ENCODE results near the gene CHRNB2. TPM values are rescaled to one million over a fixed set of nuclear protein-coding genes. Genes with fewer than 3 reads are reported as not detected.
A peak's percentile ranks its signal among the peaks of the same experiment; 100 is the strongest.

CHRNB2 gene
- total and polyA plus RNA-seq, 2 of the 8 experiments (the other 6 are each of a cell fraction or from before 2014, with no cell fraction given) = 3.1 to 4.1 TPM

DNA sequence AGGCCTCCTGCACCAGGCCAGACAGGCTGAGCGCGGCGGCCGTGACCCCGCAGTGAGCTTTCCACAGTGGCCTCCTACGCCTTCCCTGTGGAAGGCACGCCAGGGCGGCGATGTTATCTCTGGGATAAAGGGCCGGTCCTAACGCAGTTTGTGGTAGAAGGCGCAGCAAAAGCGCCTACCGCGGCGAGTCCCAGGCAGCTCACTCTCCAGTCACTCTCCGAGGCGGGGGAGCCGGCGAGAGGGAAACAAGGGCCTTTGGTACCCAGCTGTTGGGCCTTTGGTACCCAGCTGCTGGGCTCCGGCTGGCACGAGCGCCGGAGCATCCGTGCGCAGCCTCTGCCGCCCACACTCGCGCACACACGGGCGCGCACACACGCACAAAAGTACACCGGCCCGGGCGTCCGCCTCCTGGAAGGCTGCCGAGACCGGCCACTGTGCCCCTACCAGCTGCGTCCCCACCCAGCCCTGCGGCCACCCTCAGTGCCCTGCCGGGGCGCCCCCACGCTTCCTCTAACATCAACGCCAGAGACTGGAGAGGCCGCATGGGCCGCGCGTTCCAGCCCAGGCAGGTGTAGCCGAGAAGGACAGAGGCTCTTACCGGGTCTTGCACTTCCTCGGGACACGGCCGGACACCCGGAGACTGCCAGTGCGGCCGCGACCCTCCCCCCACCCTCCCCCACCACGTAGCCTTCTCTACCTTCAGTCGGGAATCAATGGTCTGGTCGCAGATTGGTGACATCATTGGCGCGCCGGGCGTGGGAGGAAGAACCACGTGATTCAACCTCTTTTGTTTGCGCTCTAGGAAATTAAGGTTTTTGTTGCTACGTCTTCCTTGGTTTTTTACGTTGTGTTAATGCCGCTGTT is 59.9 kb downstream of the CHRNB2 start (continued):
- TF ChIP-seq GTF2F1 (IDR thresholded peaks at IDR 0.05; ENCODE audit: borderline replicate concordance, low read depth, low read length) = no peak
- TF ChIP-seq JUND (IDR thresholded peaks at IDR 0.05; ENCODE audit: low read length) = no peak
- TF ChIP-seq NRF1 (IDR thresholded peaks at IDR 0.05; ENCODE audit: low read depth, low read length) = no peak
- no peak for TF ChIP-seq TAF7 (optimal IDR thresholded peaks at IDR 0.05; ENCODE audit: borderline replicate concordance, low read depth, low read length)
- TF ChIP-seq BCL11A (IDR thresholded peaks at IDR 0.05; ENCODE audit: low read depth in 2 of 2, low read length in 2 of 2) = no peak
- no peak for TF ChIP-seq HDAC2 (IDR thresholded peaks at IDR 0.05; ENCODE audit: borderline replicate concordance in 1 of 2, low read depth in 2 of 2, low read length in 2 of 2)
- no peak for TF ChIP-seq POU5F1 (IDR thresholded peaks at IDR 0.05; ENCODE audit: low read depth, low read length)
- TF ChIP-seq CEBPB (IDR thresholded peaks at IDR 0.05; ENCODE audit: low read depth, low read length) = no peak
- no peak for TF ChIP-seq HDAC6 (IDR thresholded peaks at IDR 0.05; ENCODE audit: low read depth, low read length)
- TF ChIP-seq YY1 (IDR thresholded peaks at IDR 0.05; ENCODE audit: low read depth, low read length) = no peak
- TF ChIP-seq RNF2 (IDR thresholded peaks at IDR 0.05; ENCODE audit: borderline replicate concordance, low read depth, low read length, missing control alignments, poor library complexity, severe bottlenecking) = no peak
- no peak for TF ChIP-seq SP2 (IDR thresholded peaks at IDR 0.05; ENCODE audit: low read length)
- TF ChIP-seq KDM4A (IDR thresholded peaks at IDR 0.05; ENCODE audit: low read depth, low read length, severe bottlenecking) = peak; percentile 94
- TF ChIP-seq CBX5 (IDR thresholded peaks at IDR 0.05; ENCODE audit: low read depth, low read length) = no peak
- no peak; a peak in 1 of 3 replicates for TF ChIP-seq EP300 (IDR thresholded peaks at IDR 0.05; ENCODE audit: borderline replicate concordance in 1 of 2, low read depth in 2 of 2, low read length in 2 of 2)
- peak; percentile 95 for TF ChIP-seq MAX (IDR thresholded peaks at IDR 0.05)
- no peak for TF ChIP-seq SIRT6 (IDR thresholded peaks at IDR 0.05; ENCODE audit: low read length)
- peak; percentile 77; the same call in 1 of the 2 replicates for TF ChIP-seq TAF1 (IDR thresholded peaks at IDR 0.05; ENCODE audit: low read depth, low read length)
- peak; percentile 59 to 69 for TF ChIP-seq POLR2A (IDR thresholded peaks at IDR 0.05; ENCODE audit: control extremely low read depth in 1 of 2, low read depth in 2 of 2, low read length in 2 of 2)
- TF ChIP-seq EZH2 (IDR thresholded peaks at IDR 0.05; ENCODE audit: low read depth, low read length, severe bottlenecking) = no peak
- TF ChIP-seq CHD1 (IDR thresholded peaks at IDR 0.05; ENCODE audit: low read depth, low read length) = no peak
- TF ChIP-seq SP1 (IDR thresholded peaks at IDR 0.05; ENCODE audit: low read depth, low read length) = no peak
- no peak for TF ChIP-seq RXRA (IDR thresholded peaks at IDR 0.05; ENCODE audit: insufficient read depth, low read depth, low read length)
- no peak; the same call in none of the 2 replicates for TF ChIP-seq POLR2AphosphoS5 (IDR thresholded peaks at IDR 0.05; ENCODE audit: low read depth, low read length)
- no peak for TF ChIP-seq RFX5 (IDR thresholded peaks at IDR 0.05; ENCODE audit: borderline replicate concordance, low read depth, low read length)

All from H1 (cell line).